H9 (cell line): ENCODE measurements around the gene FAM9C. TPM values are rescaled to one million over a fixed set of nuclear protein-coding genes. Genes with fewer than 3 reads are reported as not detected.

Experiments
- DNase-seq: peaks from one replicate; pipeline ENCODE4 v3.0.0-alpha.2; 2017
- H2AFZ ChIP-seq: one replicate; pipeline ENCODE4 v1.6.1; 2013; ENCODE audit warnings: mild to moderate bottlenecking, low read length, control low read depth, moderate library complexity
- H2AK5ac ChIP-seq: 2 replicates; pipeline ENCODE4 v1.6.1; 2013; ENCODE audit warnings: low read length, control low read depth, mixed read lengths; ENCODE audit not compliant: insufficient read length
- H2BK120ac ChIP-seq: one replicate; pipeline ENCODE4 v1.6.1; 2013; ENCODE audit warnings: low read depth, mild to moderate bottlenecking, low read length, control low read depth, inconsistent platforms; ENCODE audit not compliant: poor library complexity, severe bottlenecking
- H2BK12ac ChIP-seq: 2 replicates; pipeline ENCODE4 v1.6.1; 2013; ENCODE audit warnings: low read length, control low read depth, mixed read lengths, low read depth; ENCODE audit not compliant: insufficient read length
- H2BK15ac ChIP-seq: 2 replicates; pipeline ENCODE4 v1.6.1; 2013; ENCODE audit warnings: low read depth, low read length, control low read depth
- H2BK20ac ChIP-seq: one replicate; pipeline ENCODE4 v1.6.1; 2013; ENCODE audit warnings: low read depth, mild to moderate bottlenecking, low read length, control low read depth, inconsistent platforms; ENCODE audit not compliant: poor library complexity, severe bottlenecking
- H2BK5ac ChIP-seq: 2 replicates; pipeline ENCODE4 v1.6.1; 2013; ENCODE audit warnings: low read length, control low read depth, mixed read lengths; ENCODE audit not compliant: insufficient read length
- H3K14ac ChIP-seq: 2 replicates; pipeline ENCODE4 v1.6.1; 2013; ENCODE audit warnings: low read length, control low read depth; ENCODE audit not compliant: insufficient read depth
- H3K18ac ChIP-seq: 2 replicates; pipeline ENCODE4 v1.6.1; 2013; ENCODE audit warnings: low read depth, mild to moderate bottlenecking, mixed read lengths, low read length, control low read depth; ENCODE audit not compliant: insufficient read length
- H3K23ac ChIP-seq: 2 replicates; pipeline ENCODE4 v1.6.1; 2013; ENCODE audit warnings: low read length, control low read depth, mixed read lengths, low read depth; ENCODE audit not compliant: insufficient read length
- H3K23me2 ChIP-seq: 2 replicates; pipeline ENCODE4 v1.6.1; 2013; ENCODE audit warnings: low read depth, mild to moderate bottlenecking, mixed read lengths, low read length, control low read depth; ENCODE audit not compliant: insufficient read length, poor library complexity, severe bottlenecking
- H3K27ac ChIP-seq: 2 replicates; pipeline ENCODE4 v1.5.1; 2013; ENCODE audit warnings: low read length, control low read depth, mixed read lengths, low read depth; ENCODE audit not compliant: insufficient read length
- H3K27me3 ChIP-seq: 2 replicates; pipeline ENCODE4 v1.6.1; 2013; ENCODE audit warnings: low read length, control low read depth, inconsistent platforms; ENCODE audit not compliant: insufficient read depth
- H3K4ac ChIP-seq: 2 replicates; pipeline ENCODE4 v1.6.1; 2013; ENCODE audit warnings: low read depth, mild to moderate bottlenecking, control low read depth, inconsistent platforms, low read length, moderate library complexity
- H3K4me1 ChIP-seq: 2 replicates; pipeline ENCODE4 v1.6.1; 2013; ENCODE audit warnings: low read length, control low read depth, inconsistent platforms; ENCODE audit not compliant: insufficient read depth
- H3K4me2 ChIP-seq: 2 replicates; pipeline ENCODE4 v1.6.1; 2013; ENCODE audit warnings: low read length, control low read depth, mixed read lengths; ENCODE audit not compliant: insufficient read length, insufficient read depth
- H3K56ac ChIP-seq: 2 replicates; pipeline ENCODE4 v1.6.1; 2013; ENCODE audit warnings: low read depth, mild to moderate bottlenecking, mixed read lengths, low read length, control low read depth; ENCODE audit not compliant: insufficient read length
- H3K79me1 ChIP-seq: 2 replicates; pipeline ENCODE4 v1.6.1; 2013; ENCODE audit warnings: low read depth, mild to moderate bottlenecking, moderate library complexity, low read length, control low read depth, inconsistent platforms; ENCODE audit not compliant: insufficient read depth, poor library complexity, severe bottlenecking
- H3K79me2 ChIP-seq: 2 replicates; pipeline ENCODE4 v1.6.1; 2013; ENCODE audit warnings: low read length, control low read depth, inconsistent platforms; ENCODE audit not compliant: insufficient read depth
- H3K9ac ChIP-seq: 2 replicates; pipeline ENCODE4 v1.6.1; 2013; ENCODE audit warnings: low read length, control low read depth, mixed read lengths; ENCODE audit not compliant: insufficient read length; ENCODE audit errors: extremely low read depth
- H3K9me3 ChIP-seq: one replicate; pipeline ENCODE4 v1.6.1; 2013; ENCODE audit warnings: low read depth, low read length, inconsistent platforms; ENCODE audit not compliant: control insufficient read depth
- H3T11ph ChIP-seq: one replicate; pipeline ENCODE4 v1.6.1; 2013; ENCODE audit warnings: mild to moderate bottlenecking, low read length, control low read depth, inconsistent platforms
- H4K20me1 ChIP-seq: one replicate; pipeline ENCODE4 v1.6.1; 2013; ENCODE audit not compliant: control insufficient read depth, insufficient read length, insufficient read depth
- H4K5ac ChIP-seq: 2 replicates; pipeline ENCODE4 v1.6.1; 2013; ENCODE audit warnings: low read depth, mild to moderate bottlenecking, mixed read lengths, low read length, control low read depth; ENCODE audit not compliant: insufficient read length
- H4K8ac ChIP-seq: replicated peaks from 2 replicates; pipeline ENCODE4 v1.6.1; 2013; ENCODE audit warnings: low read length, control low read depth, mixed read lengths, low read depth; ENCODE audit not compliant: insufficient read length
- H4K91ac ChIP-seq: 2 replicates; pipeline ENCODE4 v1.6.1; 2013; ENCODE audit warnings: low read depth, mild to moderate bottlenecking, moderate library complexity, mixed read lengths, low read length, control low read depth; ENCODE audit not compliant: insufficient read length
- H3K27ac Mint-ChIP-seq, 3 experiments: 2 replicates in 2 of 3; 3 replicates in 1 of 3; pipeline ENCODE4 v1.8.0; 2020 to 2021; ENCODE audit warnings: mixed read lengths in 3 of 3, mild to moderate bottlenecking in 1 of 3, moderate library complexity in 1 of 3
- H3K27me3 Mint-ChIP-seq: 2 replicates; pipeline ENCODE4 v1.8.0; 2021; ENCODE audit warnings: low read depth, mild to moderate bottlenecking, moderate library complexity, mixed read lengths
- H3K36me3 Mint-ChIP-seq, 3 experiments: 2 replicates in 2 of 3; 3 replicates in 1 of 3; pipeline ENCODE4 v1.8.0; 2020 to 2021; ENCODE audit warnings: low read depth in 3 of 3, mixed read lengths in 3 of 3; ENCODE audit not compliant: insufficient read depth in 1 of 3
- H3K4me1 Mint-ChIP-seq, 2 experiments: 2 replicates each; pipeline ENCODE4 v1.8.0; 2020; ENCODE audit warnings: mixed read lengths in 2 of 2
- H3K4me3 Mint-ChIP-seq, 2 experiments: 2 replicates in 1 of 2; 3 replicates in 1 of 2; pipeline ENCODE4 v1.8.0; 2020 to 2021; ENCODE audit warnings: mild to moderate bottlenecking in 2 of 2, mixed read lengths in 2 of 2, moderate library complexity in 1 of 2
- H3K9me3 Mint-ChIP-seq, 2 experiments: 2 replicates in 1 of 2; 3 replicates in 1 of 2; pipeline ENCODE4 v1.8.0; 2020; ENCODE audit warnings: mild to moderate bottlenecking in 2 of 2, mixed read lengths in 2 of 2, moderate library complexity in 1 of 2
- CTCF ChIP-seq: fragments of 200-600 bp; sonication (generic); conservative IDR thresholded peaks from 3 replicates; pipeline ENCODE4 v1.8.0; 2021; ENCODE audit warnings: antibody characterized with exemption, mild to moderate bottlenecking
- WGBS: extraction: QIAGEN DNeasy Blood & Tissue Kit; methylation state at CpG from one replicate; pipeline ENCODE4 v1.1.7; 2013; ENCODE audit warnings: missing lambda C conversion rate, low lambda C conversion rate, mixed read lengths; ENCODE audit not compliant: insufficient read length; ENCODE audit errors: extremely low coverage; 5-methylcytosine and 5-hydroxymethylcytosine counted together
- total RNA-seq: library from RNA; stranded (reverse); gene quantifications from 2 replicates; pipeline ENCODE4 v1.2.1, GENCODE V29; 2021

FAM9C gene
- total RNA-seq, 1 experiment from 2014 or later, result not detected

GRCh38 chrX:12988797-12989196 is 55.6 kb downstream of the FAM9C start:
- H2BK120ac ChIP-seq, result no peak overlapping the region
- no peak for TF ChIP-seq CTCF
- no peak overlapping the region for H3K9ac ChIP-seq

More at GRCh38 chrX:12988797-12989196, 55.6 kb downstream of the FAM9C start:
- no peaks in the 10 kb centered on the region for H3K79me1 ChIP-seq
- no peak overlapping the region for H4K91ac ChIP-seq
- no peaks in the 10 kb centered on the region; the same call in 1 of the 2 replicates for H3K27me3 Mint-ChIP-seq
- no peak overlapping the region for H4K8ac ChIP-seq
- no peak overlapping the region for H3T11ph ChIP-seq
- H3K14ac ChIP-seq, result no peak overlapping the region
- H3K18ac ChIP-seq, result no peak overlapping the region
- H3K56ac ChIP-seq, result no peak overlapping the region
- H3K9me3 ChIP-seq, result no peaks in the 10 kb centered on the region
- no peak overlapping the region for H2BK12ac ChIP-seq
- no peak overlapping the region for H3K4me3 Mint-ChIP-seq
- peaks cover 68% of the 10 kb centered on the region in 2 experiments for H3K9me3 Mint-ChIP-seq
- no peak overlapping the region for H2AFZ ChIP-seq
- H3K27ac Mint-ChIP-seq, result no peak overlapping the region
- no peaks in the 10 kb centered on the region for H3K27me3 ChIP-seq
- H3K4me1 Mint-ChIP-seq, result peaks cover 7% of the 10 kb centered on the region in 2 experiments
- H3K23me2 ChIP-seq, result no peaks in the 10 kb centered on the region
- WGBS, result no CpG with 5 or more reads among the region's 7 CpGs
- H4K20me1 ChIP-seq, result no peaks in the 10 kb centered on the region
- no peak overlapping the region for H3K23ac ChIP-seq
- H3K4ac ChIP-seq, result no peak overlapping the region
- no peak overlapping the region for H4K5ac ChIP-seq
- H3K79me2 ChIP-seq, result no peaks in the 10 kb centered on the region
- H3K4me2 ChIP-seq, result no peak overlapping the region
- no peak overlapping the region for H3K27ac ChIP-seq
- H2BK5ac ChIP-seq, result no peak overlapping the region
- H2BK15ac ChIP-seq, result no peak overlapping the region
- H3K36me3 Mint-ChIP-seq, result peaks cover 9 to 15% (median 14%) of the 10 kb centered on the region in 3 experiments
- no peak for DNase-seq
- H2AK5ac ChIP-seq, result no peak overlapping the region
- H3K4me1 ChIP-seq, result peaks cover 3% of the 10 kb centered on the region; the same call in 1 of the 2 replicates
- no peak overlapping the region for H2BK20ac ChIP-seq
